D721Med (cell line): ENCODE measurements around the gene ATP10A.
"Not testable (repeated sequence)": the region's sequence is repeated elsewhere in the genome, so short reads cannot be mapped to it uniquely, and the experiment has no call there.

Experiments
- DNase-seq: peaks from one replicate; pipeline ENCODE4 v3.0.0; 2011; ENCODE audit warnings: low spot score; ENCODE audit not compliant: insufficient read length
- FAIRE-seq: peaks from 2 replicates; lab custom pipeline; 2011; peaks lifted over from hg19 to GRCh38; lab: Jason Lieb, UNC
- CTCF ChIP-seq: IDR thresholded peaks from 2 replicates; pipeline ENCODE4 v1.5.1; 2012; ENCODE audit warnings: mild to moderate bottlenecking, control low read depth; ENCODE audit not compliant: insufficient read depth; ENCODE audit errors: missing control alignments

ATP10A gene

DNA sequence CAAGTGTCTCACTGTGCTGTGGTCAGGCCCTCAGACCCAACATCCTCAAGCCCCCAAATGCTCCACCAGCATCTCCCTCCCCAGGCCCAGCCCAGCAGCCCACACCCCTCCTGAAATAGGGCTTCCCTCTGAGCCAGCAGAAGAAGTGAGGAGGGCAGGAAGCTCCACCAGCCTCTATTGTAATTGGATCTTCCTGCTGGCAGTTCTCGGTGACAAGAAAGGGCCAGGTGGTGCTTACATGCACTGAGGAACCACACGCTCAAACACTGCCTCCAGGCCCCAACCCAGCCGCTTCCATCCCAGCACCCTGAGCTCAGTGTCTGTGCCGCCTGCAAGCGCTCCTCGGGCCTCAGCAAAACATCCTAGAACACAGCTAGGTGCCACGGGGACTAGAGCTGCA, 96.7 kb downstream of the ATP10A start:
- FAIRE-seq (no peak), DNase-seq (no peak)
- no peak for TF ChIP-seq CTCF

GRCh38 chr15:25764980-25765735, 98.0 kb downstream of the ATP10A start:
- no peak for FAIRE-seq
- DNase-seq: no peak
- TF ChIP-seq CTCF: no peak

DNA sequence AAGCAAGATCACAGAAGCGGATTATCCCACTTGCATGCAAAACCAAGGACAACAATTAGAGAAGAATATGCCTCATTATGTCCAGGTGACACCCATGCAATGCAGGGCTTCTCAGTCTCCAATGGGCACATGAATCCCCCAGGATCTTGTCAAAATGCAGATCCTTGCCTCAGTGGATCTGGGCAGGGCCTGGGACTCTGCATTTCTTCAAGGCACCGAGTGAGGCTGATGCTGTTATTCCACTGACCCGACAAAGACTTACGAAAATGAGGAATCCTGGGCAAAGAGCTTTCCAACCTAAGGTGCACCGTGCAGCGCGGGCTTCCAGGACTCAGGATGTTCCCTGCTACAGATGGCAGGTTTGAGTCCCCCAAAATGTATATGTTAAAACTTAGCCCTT, 99.2 kb downstream of the ATP10A start:
- FAIRE-seq: no peak
- no peak for DNase-seq
- no peak for TF ChIP-seq CTCF

DNA sequence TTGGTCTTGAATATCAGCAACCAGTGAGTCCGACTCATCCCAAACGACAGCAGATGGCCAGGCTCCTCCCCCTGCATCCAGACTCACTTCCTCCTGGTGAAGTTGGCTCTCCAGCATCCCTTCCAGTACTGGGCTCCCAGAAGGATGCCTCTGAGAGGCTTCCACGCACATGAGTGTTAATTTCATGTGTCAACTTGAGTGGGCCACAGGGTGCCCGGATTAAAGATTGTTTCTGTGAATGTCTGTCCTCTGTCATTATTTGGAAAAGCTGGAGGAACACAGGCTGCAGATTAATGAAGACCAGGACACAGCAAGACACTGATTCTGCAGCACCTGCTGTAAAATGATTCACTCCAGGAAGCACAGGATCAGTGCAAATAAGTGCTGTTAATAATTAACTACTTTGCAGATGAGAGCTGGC, 99.8 kb downstream of the ATP10A start:
- no peak for TF ChIP-seq CTCF
- FAIRE-seq (peak; percentile 6), DNase-seq (no peak)

DNA sequence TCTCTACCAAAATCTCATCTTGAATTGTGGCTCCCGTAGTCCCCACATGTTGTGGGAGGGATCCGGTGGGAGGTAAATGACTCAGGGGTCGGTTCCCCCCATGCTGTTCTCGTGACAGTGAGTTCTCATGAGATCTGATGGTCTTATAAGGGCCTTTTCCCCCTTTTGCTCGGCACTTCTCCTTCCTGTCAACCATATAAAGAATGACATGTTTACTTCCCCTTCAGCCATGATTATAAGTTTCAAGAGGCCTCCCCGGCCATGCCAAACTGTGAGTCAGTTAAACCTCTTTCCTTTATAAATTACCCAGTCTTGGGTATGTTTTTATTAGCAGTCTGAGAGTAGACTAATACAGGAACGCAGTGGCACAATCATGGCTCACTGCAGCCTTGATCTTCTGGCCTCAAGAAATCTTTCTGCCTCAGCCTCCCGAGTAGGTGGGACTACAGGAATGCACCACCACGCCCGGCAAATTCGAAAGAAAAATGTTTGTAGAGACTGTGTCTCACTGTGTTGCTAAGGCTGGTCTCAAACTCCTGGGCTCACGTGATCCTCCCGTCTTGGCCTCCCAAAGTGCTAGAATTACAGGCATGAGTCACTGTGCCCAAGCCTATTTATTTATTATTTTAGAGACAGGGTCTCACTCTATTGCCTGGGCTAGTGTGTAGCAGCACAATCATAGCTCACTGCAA, 101.0 kb downstream of the ATP10A start:
- DNase-seq (no peak), FAIRE-seq (no peak)
- TF ChIP-seq CTCF: no peak

GRCh38 chr15:25759421-25759820, 103.7 kb downstream of the ATP10A start:
- no peak for TF ChIP-seq CTCF
- no peak for FAIRE-seq
- no peak for DNase-seq

DNA sequence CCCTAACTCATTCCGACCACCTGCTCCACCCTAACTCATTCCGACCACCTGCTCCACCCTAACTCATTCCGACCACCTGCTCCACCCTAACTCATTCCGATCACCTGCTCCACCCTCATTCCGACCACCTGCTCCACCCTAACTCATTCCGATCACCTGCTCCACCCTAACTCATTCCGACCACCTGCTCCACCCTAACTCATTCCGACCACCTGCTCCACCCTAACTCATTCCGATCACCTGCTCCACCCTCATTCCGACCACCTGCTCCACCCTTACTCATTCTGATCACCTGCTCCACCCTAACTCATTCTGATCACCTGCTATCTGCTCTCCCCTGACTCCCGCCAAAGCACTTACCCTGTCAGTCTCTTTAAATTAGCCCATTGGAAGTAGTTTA, 104.5 kb downstream of the ATP10A start:
- not testable (repeated sequence) for DNase-seq, FAIRE-seq
